NCI-H1092 treated with DMSO at 0.1 percent for 48 hours (cell line): ENCODE measurements around the gene EPGN.

Experiments used
- DNase-seq: peaks from one replicate; lab custom pipeline; 2025; lab: John Stamatoyannopoulos, UW

EPGN gene

GRCh38 chr4:74309223-74309622 lies 953 bp downstream of the EPGN start:
- no peak for DNase-seq

DNA sequence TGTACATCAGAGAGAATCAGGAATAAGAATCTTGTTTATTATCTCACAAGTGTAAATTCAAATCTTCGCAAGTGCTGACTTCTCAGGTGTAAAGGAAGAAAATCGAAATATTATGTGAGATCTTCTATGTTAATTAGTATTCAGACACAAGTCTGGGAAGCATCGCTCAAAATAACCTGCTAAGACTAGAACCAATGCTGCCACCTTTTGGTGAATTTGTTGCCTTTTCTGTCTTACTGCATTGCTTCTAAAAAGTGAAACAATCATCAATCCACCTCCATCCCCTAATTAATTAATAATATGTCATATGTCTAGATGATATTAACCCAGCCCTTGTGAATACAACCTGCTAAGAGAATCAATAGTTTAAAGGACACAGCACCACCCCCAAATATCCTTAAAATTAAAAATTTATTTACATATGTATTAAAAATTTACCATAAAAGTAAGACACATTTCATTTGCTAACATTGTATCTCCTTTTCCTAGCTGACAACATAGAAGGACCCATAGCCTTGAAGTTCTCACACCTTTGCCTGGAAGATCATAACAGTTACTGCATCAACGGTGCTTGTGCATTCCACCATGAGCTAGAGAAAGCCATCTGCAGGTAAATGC lies 3.5 kb downstream of the EPGN start:
- DNase-seq, result peak; percentile 47

DNA sequence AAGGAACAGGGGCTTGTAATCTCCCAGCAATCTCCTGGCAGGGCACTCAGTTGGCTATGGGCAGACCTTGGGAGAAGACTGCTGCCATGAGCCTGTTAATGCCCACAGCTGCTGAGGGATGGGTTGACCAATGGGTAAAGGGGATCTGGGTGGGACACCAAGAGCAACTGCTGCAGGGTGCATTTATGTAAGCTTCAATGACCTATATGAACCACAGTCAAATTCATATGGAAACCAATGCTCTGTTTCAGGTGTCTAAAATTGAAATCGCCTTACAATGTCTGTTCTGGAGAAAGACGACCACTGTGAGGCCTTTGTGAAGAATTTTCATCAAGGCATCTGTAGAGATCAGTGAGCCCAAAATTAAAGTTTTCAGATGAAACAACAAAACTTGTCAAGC lies 6.1 kb downstream of the EPGN start:
- no peak for DNase-seq

DNA sequence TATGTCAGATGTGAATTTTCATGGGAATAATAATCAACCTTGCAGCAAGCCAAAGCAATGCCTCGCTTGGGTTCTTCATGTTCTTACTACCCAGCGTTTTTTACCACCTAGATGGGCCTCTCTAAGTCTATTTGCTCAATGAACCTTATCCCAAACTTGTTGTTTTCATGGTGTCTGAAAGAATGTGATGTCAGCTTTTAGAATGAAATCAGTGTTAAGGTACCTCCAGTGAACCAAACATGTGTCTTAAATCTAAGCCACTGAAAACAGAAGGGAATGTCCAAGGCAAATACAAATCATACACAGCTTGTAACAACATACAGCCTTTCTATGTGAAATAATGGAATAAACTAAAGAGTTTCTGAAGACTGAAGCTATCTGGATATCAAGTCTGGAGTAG lies 6.7 kb downstream of the EPGN start:
- no peak for DNase-seq

- no peak for DNase-seq
These were observed 7.1 kb downstream of the EPGN start for GRCh38 chr4:74315376-74315775.

DNA sequence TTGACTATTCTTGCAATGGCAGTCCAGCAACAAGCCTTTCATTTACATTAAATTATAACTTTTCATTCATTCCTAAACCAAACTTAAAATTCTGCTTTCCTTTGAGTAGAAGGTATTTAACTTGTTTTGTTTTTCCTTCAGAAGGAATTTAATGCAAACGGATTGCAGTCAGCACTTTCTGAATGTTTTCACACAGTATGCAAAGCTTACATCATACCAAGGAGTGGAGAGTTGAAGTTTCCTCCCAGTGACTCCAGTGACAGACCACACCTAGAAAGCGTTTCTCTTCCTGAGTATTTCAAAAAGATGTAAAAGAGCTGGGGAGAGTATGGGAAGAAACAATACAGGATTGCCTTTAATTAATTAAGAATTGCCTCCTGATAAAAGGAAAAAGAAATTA lies 8.1 kb downstream of the EPGN start:
- DNase-seq, result no peak

- DNase-seq, result no peak
These were observed 9.5 kb downstream of the EPGN start for GRCh38 chr4:74317616-74318246.

DNA sequence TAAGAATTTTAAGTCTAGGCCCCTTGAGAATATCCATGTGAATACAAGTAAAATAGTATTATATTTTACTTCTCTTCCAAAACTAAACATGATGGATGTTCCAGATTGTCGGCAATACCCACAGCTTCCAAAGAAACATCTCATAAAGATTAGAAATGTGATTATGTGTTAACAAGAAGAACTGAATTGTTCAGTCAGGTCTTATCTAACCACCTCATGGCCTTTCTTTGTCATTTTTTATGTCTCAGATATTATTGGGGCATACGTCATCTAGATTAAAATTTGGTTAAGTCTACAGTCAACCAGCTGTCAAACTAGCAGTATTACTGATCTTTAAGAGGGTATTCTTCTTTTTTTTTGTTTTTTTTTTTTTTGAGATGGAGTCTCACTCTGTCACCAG lies 10.0 kb downstream of the EPGN start:
- no peak for DNase-seq

DNA sequence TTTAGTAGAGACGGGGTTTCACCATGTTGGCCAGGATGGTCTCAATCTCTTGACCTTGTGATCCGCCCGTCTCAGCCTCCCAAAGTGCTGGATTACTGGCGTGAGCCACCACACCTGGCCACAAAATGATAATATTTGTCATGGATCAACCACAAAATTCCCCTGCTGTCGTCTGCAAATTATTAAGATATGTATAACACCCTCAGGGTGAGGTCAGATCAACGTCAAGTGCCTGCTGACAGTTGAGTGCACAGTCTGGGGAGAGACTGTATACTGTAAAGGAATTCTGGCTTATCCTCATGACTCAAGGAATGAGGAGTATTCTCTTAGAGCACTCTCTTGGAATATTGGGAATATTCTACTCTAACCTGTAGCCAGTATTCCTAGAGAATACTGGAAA lies 11.2 kb downstream of the EPGN start:
- DNase-seq, result no peak

DNA sequence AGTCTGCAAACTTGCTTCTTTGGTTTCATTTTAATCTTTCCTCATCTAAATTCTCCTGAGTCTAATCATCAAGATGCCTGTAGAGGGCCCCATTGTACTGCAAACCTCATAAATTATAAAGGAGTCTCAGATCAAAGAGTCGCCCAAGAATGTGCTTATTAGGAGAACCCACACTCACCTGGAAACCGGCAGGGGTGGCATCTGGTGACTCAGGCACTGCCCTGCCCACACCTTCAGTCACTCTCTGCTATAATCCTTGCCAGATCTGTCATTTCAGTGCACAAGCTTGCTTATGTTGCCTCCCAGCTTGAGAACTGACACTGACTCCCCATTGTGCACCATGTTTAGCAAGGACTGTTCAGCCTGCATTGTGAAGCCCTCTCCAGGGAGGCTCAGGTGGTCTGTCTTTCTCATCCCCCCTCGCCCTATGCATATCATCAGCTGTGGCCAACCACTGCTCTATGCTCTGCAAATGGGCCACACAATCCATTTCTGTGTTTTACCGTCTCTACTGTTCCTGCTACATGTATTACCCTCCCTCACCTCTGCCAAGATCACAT lies 12.4 kb downstream of the EPGN start:
- DNase-seq, result peak; percentile 61

- DNase-seq, result no peak
These were observed 14.0 kb downstream of the EPGN start for GRCh38 chr4:74322301-74322700.

DNA sequence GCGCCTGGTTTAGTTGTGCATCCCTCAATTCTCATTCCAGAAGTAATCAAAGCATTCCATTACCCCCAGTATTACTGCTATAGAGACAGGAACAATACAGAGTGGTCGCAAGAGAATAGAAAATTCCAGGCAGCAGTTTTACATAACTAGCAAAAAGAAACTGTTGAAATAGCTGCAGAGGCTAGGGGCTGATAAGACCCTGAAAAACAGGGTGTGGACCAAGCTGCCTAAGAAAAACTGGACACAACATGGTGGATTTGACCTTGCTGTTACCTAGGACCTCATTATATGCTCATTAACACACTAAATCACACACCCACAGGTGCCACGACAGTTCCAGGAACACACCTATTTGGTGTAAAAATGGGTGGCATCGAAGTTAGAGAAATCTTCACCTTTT lies 15.4 kb downstream of the EPGN start:
- DNase-seq, result no peak

DNA sequence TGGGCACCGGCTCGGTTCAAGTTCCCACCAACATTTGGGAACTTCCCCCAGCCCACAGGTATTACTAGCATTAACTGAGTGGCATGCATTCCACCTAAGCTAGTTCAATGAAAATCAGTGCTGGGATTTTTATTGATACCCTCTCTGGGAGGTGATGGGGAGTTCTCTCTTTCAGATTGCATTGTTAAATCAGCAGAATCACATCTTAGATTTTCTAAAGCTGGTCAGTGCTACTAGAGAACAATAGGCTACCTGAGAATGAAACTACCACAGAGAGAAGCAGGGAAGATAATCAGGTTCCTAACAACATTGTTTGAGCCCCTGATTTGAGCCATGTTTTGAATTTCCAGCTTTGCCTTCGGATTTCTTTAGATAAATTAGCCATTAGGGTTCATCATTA lies 16.0 kb downstream of the EPGN start:
- no peak for DNase-seq

DNA sequence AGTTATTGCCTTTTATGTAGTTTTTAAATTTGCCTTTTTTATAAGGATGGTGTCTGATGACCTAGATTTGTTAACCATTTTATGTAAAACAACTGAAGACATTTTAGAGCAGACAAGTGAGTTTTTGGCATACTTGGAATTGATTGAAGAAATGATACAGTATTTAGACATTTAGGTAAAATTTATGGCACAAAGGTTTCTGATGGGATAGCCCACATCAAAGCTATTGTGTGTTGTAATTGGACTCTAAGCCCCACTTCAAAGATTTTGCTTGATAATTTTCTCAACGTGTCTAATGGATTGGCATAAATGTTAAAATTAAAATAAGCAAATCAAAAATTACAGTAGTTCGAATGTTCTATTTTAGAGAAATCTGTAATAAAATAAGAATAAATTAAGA lies 17.6 kb downstream of the EPGN start:
- DNase-seq, result no peak

GRCh38 chr4:74327762-74328161 lies 19.5 kb downstream of the EPGN start:
- no peak for DNase-seq

GRCh38 chr4:74328501-74328900 lies 20.2 kb downstream of the EPGN start:
- DNase-seq, result no peak

GRCh38 chr4:74329307-74329706 lies 21.0 kb downstream of the EPGN start:
- no peak for DNase-seq

- DNase-seq, result no peak
These were observed 22.1 kb downstream of the EPGN start for GRCh38 chr4:74330295-74330750.

- DNase-seq, result no peak
These were observed 23.0 kb downstream of the EPGN start for GRCh38 chr4:74331252-74331651.

GRCh38 chr4:74331944-74332343 lies 23.7 kb downstream of the EPGN start:
- no peak for DNase-seq

DNA sequence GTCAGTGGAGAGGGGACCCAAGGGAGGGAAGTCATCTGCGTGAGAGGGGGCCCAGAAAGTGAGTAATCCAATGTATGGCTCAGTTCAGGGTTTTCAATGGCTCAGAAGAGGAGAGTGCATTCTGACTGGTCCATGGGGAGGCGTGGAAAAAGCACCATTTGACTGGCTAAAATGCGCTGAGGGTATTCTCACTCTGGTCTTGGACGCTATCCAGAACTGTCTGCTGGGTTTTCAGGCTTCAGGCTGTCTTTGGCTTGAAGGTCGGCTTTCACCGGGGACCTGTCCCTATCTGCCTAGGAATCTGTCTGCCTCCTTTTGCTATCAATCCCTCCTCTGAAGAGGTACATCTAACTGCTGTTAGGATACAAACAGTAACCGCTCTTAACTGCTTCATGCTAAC lies 26.4 kb downstream of the EPGN start:
- no peak for DNase-seq

DNA sequence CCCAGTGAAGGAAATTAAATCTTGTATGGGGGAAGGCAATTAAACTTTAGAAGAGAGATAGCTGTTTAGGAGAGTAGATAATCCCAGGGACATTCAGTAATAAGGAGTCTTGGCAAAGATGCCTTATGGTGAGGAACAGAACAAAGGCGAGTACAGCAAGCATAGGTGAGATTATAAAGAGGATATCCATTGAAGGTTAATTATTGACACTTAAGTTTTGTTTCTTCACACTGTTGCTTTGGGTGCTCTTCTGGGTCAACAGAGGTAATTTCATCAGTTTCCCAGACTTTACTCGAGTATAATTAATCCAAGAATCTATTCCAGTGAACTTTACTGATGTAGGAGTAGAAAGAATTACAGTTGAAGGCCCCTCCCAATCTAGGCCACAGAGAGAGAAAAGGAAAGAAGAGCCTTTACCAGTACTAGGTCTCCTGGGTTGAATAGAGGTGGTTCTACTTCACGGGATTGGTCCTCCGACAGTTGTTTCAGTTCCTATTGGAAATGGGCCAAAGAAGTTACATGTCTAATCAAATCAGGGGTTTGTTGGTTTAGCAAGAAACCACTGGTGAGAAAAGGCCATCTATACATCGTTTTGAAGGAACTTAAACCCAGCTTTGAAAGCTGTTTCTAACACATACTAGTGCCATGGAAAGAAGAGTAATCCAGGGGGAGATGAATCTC lies 27.2 kb downstream of the EPGN start:
- no peak for DNase-seq

DNA sequence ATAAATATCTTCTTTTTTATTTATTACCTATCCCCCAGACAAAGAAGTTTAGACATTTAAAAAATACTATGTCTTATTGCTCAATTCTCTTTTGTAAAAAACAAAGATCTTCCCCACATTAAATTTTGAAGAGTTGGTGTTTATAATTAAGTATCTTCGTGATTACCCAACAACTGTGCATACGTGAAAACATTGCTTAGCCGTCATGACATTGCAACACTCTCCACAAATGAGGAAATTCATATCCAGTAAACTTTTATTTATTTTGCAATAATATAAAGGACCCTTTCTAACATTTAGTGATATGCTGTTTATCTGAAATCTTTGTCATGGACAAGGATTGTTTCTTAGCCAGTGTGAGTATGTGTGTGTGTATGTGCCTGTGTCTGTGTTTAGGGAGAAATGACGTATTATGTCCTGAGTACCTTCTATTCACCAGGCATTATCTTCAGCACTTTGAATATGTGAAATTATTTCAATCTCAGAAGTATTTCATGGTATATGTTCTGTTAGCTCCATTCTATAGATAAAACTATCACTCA lies 30.6 kb downstream of the EPGN start:
- DNase-seq, result no peak
